Vagina (tissue), 2 donors: ENCODE measurements around the gene HECA. TPM values are rescaled to one million over a fixed set of nuclear protein-coding genes. Genes with fewer than 3 reads are reported as not detected.
"Not testable (repeated sequence)": the region's sequence is repeated elsewhere in the genome, so short reads cannot be mapped to it uniquely, and the experiment has no call there.

ENCODE experiments used
- DNase-seq, 2 donors: peaks; one replicate each; pipeline ENCODE4 v3.0.0-alpha.2; 2017; ENCODE audit errors: extremely low spot score in 2 of 2
- H3K27ac ChIP-seq: fragments of 200-600 bp; sonication (generic); one replicate; pipeline ENCODE4 v1.5.1; 2019
- H3K27me3 ChIP-seq: fragments of 200-600 bp; sonication (generic); one replicate; pipeline ENCODE4 v1.5.1; 2019
- H3K36me3 ChIP-seq, 2 donors: fragments of 200-600 bp; sonication (generic); one replicate each; pipeline ENCODE4 v1.5.1; 2017 to 2019
- H3K4me1 ChIP-seq: fragments of 200-600 bp; sonication (generic); one replicate; pipeline ENCODE4 v1.5.1; 2019
- H3K4me3 ChIP-seq, 2 donors: fragments of 200-600 bp; sonication (generic); 1 replicate in 1 of 2; 2 replicates in 1 of 2; pipeline ENCODE4 v1.5.1; 2016 to 2019
- H3K9me3 ChIP-seq: fragments of 200-600 bp; sonication (generic); one replicate; pipeline ENCODE4 v1.5.1; 2019
- POLR2A ChIP-seq, 2 donors: fragments of 450-650 bp; IDR thresholded peaks; one replicate each; pipeline ENCODE4 v1.6.1; 2017; ENCODE audit warnings: antibody characterized with exemption in 2 of 2, mild to moderate bottlenecking in 2 of 2, moderate library complexity in 2 of 2
- POLR2AphosphoS5 ChIP-seq, 2 donors: sonication (generic); formaldehyde crosslinking; IDR thresholded peaks; one replicate each; pipeline ENCODE4 v1.9.0; 2017; ENCODE audit warnings: antibody characterized with exemption in 2 of 2, mild to moderate bottlenecking in 2 of 2, low read depth in 1 of 2; ENCODE audit not compliant: insufficient read depth in 1 of 2
- intact Hi-C: fragments of 100-400 bp; cut with DNase I; formaldehyde crosslinking; loops from one replicate; pipeline ENCODE4 v1.15.1; 2023
- total RNA-seq: library from RNA; depleted of rRNA; stranded (reverse); fragments of >200 nt; gene quantifications from one replicate; pipeline ENCODE4 v1.2.3, GENCODE V29; 2016
- TF ChIP-seq, protein P1 (sequence below), 3 experiments: fragments of 450-650 bp in 2 of 3; fragments of 200-600 bp in 1 of 3; sonication (generic) in 1 of 3; IDR thresholded peaks; one replicate each; pipeline ENCODE4 v1.5.1; 2017 to 2019; ENCODE audit warnings: antibody characterized with exemption in 3 of 3, mild to moderate bottlenecking in 2 of 3, moderate library complexity in 2 of 3

The HECA gene
- total RNA-seq, 1 donor from 2014 or later = 35.8 TPM

DNA sequence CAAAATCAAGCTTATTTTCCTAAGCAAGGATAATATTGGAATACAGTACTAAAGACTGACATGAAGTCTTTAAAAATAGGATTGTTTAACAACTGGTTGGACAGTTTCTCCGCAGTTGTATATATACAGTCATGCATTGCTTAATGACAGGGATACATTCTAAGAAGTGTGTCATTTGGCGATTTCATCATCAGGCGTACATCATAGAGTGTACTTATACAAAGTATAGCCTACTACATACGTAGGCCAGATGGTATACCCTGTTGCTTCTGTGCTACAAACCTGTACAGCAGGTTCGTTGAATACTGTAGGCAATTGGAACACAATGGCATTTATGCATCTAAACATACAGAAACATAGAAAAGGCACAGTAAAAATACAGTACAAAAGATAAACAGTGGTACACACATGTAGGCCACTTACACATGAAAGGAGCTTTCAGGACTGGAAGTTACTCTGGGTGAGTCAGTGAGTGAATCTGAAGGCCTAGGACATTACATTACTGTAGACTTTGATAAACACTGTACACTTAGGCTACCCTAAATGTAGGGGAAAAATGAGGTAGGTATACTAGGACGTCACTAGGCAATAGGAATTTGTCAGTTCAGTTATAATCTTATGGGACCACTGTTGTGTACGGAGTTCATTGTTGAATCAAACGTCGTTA, 20.1 kb downstream of the HECA start:
- DNase-seq = no peak
- H3K4me1 ChIP-seq = peaks cover 88% of the 10 kb centered on the region
- intact Hi-C loops = no loop called here
- H3K9me3 ChIP-seq = no peaks in the 10 kb centered on the region
- no peak overlapping the region for H3K4me3 ChIP-seq
- H3K27ac ChIP-seq = no peak overlapping the region
- H3K36me3 ChIP-seq = peaks cover 0 to 3% of the 10 kb centered on the region in 2 donors
- TF ChIP-seq, protein P1, sequence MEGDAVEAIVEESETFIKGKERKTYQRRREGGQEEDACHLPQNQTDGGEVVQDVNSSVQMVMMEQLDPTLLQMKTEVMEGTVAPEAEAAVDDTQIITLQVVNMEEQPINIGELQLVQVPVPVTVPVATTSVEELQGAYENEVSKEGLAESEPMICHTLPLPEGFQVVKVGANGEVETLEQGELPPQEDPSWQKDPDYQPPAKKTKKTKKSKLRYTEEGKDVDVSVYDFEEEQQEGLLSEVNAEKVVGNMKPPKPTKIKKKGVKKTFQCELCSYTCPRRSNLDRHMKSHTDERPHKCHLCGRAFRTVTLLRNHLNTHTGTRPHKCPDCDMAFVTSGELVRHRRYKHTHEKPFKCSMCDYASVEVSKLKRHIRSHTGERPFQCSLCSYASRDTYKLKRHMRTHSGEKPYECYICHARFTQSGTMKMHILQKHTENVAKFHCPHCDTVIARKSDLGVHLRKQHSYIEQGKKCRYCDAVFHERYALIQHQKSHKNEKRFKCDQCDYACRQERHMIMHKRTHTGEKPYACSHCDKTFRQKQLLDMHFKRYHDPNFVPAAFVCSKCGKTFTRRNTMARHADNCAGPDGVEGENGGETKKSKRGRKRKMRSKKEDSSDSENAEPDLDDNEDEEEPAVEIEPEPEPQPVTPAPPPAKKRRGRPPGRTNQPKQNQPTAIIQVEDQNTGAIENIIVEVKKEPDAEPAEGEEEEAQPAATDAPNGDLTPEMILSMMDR (IDR thresholded peaks at IDR 0.05) = no peak
- TF ChIP-seq POLR2A (IDR thresholded peaks at IDR 0.05) (no peak), POLR2AphosphoS5 (IDR thresholded peaks at IDR 0.05; ENCODE audit: insufficient read depth in 1 of 2, low read depth in 1 of 2) (no peak)
- H3K27me3 ChIP-seq = no peaks in the 10 kb centered on the region

DNA sequence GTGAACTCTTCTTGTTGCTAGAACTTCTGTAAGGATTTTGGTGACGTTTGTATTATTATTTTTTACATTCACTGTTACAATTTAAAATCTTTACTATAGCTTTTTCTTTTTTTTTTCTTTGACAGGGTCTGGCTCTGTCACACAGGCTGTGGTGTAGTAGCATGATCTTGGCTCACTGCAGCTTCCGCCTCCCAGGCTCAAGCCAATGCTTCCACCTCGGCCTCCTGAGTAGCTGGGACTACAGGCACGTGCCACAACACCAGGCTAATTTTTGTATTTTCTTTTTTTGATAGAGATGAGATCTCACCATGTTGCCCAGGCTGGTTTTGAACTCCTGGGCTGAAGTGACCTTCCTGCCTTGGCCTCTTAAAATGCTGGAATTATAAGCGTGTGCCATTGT, 21.2 kb downstream of the HECA start:
- H3K4me3 ChIP-seq = no peak overlapping the region
- intact Hi-C loops = no loop called here
- peaks cover 90% of the 10 kb centered on the region for H3K4me1 ChIP-seq
- H3K36me3 ChIP-seq = peaks cover 0 to 3% of the 10 kb centered on the region in 2 donors
- H3K27ac ChIP-seq = no peak overlapping the region
- TF ChIP-seq, protein P1 (IDR thresholded peaks at IDR 0.05) = no peak
- TF ChIP-seq POLR2A (IDR thresholded peaks at IDR 0.05) (no peak), POLR2AphosphoS5 (IDR thresholded peaks at IDR 0.05; ENCODE audit: insufficient read depth in 1 of 2, low read depth in 1 of 2) (no peak)
- DNase-seq = no peak
- H3K9me3 ChIP-seq = no peaks in the 10 kb centered on the region
- no peaks in the 10 kb centered on the region for H3K27me3 ChIP-seq

DNA sequence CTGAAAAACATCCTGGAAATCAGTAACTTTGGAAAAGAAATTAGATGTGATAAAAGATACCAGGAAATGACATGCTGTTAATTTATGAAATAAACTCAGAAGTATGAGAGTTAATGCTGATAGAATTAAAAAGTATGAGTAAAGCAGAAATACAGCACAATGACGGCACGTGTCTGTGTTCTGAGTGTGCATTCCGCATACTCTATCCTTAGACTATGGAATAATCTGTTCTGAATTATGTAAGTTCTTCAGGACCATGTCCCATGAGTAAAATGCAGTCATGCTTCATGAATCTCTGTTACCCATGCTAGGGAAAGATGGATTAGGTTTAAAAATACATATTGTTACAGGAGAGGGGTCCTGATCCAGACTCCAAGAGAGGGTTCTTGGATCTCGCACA, 21.7 kb downstream of the HECA start:
- no peak overlapping the region for H3K4me3 ChIP-seq
- intact Hi-C loops = no loop called here
- peaks cover 90% of the 10 kb centered on the region for H3K4me1 ChIP-seq
- no peak for DNase-seq
- TF ChIP-seq POLR2A (IDR thresholded peaks at IDR 0.05) (no peak), POLR2AphosphoS5 (IDR thresholded peaks at IDR 0.05; ENCODE audit: insufficient read depth in 1 of 2, low read depth in 1 of 2) (no peak)
- TF ChIP-seq, protein P1 (IDR thresholded peaks at IDR 0.05) = no peak
- no peaks in the 10 kb centered on the region for H3K27me3 ChIP-seq
- H3K27ac ChIP-seq = no peak overlapping the region
- H3K9me3 ChIP-seq = no peaks in the 10 kb centered on the region
- H3K36me3 ChIP-seq = peaks cover 0 to 3% of the 10 kb centered on the region in 2 donors

DNA sequence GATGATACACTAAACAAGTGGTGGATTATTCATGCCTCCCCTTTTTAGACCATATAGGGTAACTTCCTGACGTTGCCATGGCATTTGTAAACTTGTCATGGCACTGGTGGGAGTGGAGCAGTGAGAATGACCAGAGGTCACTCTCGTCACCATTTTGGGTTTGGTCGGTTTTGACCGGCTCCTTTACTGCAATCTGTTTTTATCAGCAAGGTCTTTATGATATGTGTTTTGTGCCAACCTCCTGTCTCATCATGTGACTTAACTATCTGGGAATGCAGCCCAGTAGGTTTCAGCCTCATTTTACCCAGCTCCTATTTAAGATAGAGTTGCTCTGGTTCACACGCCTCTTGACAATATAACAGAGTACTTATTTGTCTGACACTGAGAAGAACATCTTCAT, 22.2 kb downstream of the HECA start:
- DNase-seq, H3K4me3 ChIP-seq, intact Hi-C loops, H3K9me3 ChIP-seq, H3K27ac ChIP-seq, H3K27me3 ChIP-seq, H3K36me3 ChIP-seq: not testable (repeated sequence)
- H3K4me1 ChIP-seq = peaks cover 90% of the 10 kb centered on the region

DNA sequence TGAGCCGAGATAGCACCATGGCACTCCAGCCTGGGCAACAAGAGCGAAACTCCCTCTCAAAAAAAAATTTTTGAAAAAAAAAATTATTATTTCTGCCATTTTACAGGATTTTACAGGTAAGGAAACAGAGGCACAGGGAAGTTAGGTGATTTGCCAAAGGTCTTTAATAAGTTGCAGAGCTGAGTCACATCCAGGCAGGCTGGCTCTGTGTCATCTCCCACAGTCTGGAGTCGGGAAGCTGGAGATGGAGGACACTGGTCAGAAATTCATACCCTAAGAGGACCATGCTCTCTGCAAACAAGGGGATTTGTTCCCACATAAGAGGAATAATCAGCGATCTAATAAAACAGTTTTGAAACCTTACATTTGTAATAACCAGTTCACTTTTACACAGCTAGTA, 24.1 kb downstream of the HECA start:
- Histone ChIP-seq H3K9me3 (no peaks in the 10 kb centered on the region), H3K27me3 (no peaks in the 10 kb centered on the region), H3K36me3 (peaks cover 0 to 3% of the 10 kb centered on the region in 2 donors), H3K4me1 (peaks cover 91% of the 10 kb centered on the region), H3K27ac (no peak overlapping the region), H3K4me3 (no peak overlapping the region)
- intact Hi-C loops = no loop called here
- TF ChIP-seq, protein P1 (IDR thresholded peaks at IDR 0.05) = no peak
- TF ChIP-seq POLR2A (IDR thresholded peaks at IDR 0.05) = no peak
- no peak for DNase-seq
